Endometrium (tissue), 2 donors: ENCODE data around the gene TMEM50A.
A peak's percentile ranks its signal among the peaks of the same experiment; 100 is the strongest.
"Not testable (repeated sequence)": the region's sequence is repeated elsewhere in the genome, so short reads cannot be mapped to it uniquely, and the experiment has no call there.

Experiments
- FAIRE-seq: peaks from 2 replicates; lab custom pipeline; 2012; peaks lifted over from hg19 to GRCh38; lab: Jason Lieb, UNC
- donor health status: control.
- donor health status: control.

Gene TMEM50A

GRCh38 chr1:25338188-25338981 is at the start of gene TMEM50A:
Gene TMEM50A, plus strand, starts transcription at chr1:25338334. Its CDS starts 2,153 bp downstream, at chr1:25340487.
- FAIRE-seq: peak; percentile 94

GRCh38 chr1:25288573-25289101 is 49.5 kb upstream of the TMEM50A start:
- FAIRE-seq: not testable (repeated sequence)

GRCh38 chr1:25290043-25290442 is 48.1 kb upstream of the TMEM50A start:
- FAIRE-seq: not testable (repeated sequence)

- FAIRE-seq: peak; percentile 77
Measured at GRCh38 chr1:25293426-25293825, 44.7 kb upstream of the TMEM50A start.

- FAIRE-seq: not testable (repeated sequence)
Measured at GRCh38 chr1:25294889-25295826, 43.0 kb upstream of the TMEM50A start.

- not testable (repeated sequence) for FAIRE-seq
Measured at GRCh38 chr1:25296501-25296900, 41.6 kb upstream of the TMEM50A start.

GRCh38 chr1:25300729-25301128 is 37.4 kb upstream of the TMEM50A start:
- FAIRE-seq: not testable (repeated sequence)

- FAIRE-seq: not testable (repeated sequence)
Measured at GRCh38 chr1:25302330-25302729, 35.8 kb upstream of the TMEM50A start.

- not testable (repeated sequence) for FAIRE-seq
Measured at GRCh38 chr1:25304936-25305335, 33.2 kb upstream of the TMEM50A start.

GRCh38 chr1:25308168-25308567 is 30.0 kb upstream of the TMEM50A start:
- not testable (repeated sequence) for FAIRE-seq

- FAIRE-seq: not testable (repeated sequence)
Measured at GRCh38 chr1:25309085-25309484, 29.0 kb upstream of the TMEM50A start.

GRCh38 chr1:25309486-25309885 is 28.6 kb upstream of the TMEM50A start:
- FAIRE-seq: not testable (repeated sequence)

GRCh38 chr1:25312806-25313470 is 25.2 kb upstream of the TMEM50A start:
- FAIRE-seq: not testable (repeated sequence)

- not testable (repeated sequence) for FAIRE-seq
Measured at GRCh38 chr1:25320314-25320938, 17.7 kb upstream of the TMEM50A start.

GRCh38 chr1:25322127-25322526 is 16.0 kb upstream of the TMEM50A start:
- FAIRE-seq: not testable (repeated sequence)

GRCh38 chr1:25324407-25324806 is 13.7 kb upstream of the TMEM50A start:
- not testable (repeated sequence) for FAIRE-seq

- peak; percentile 90 for FAIRE-seq
Measured at GRCh38 chr1:25327864-25328790, 10.0 kb upstream of the TMEM50A start.

GRCh38 chr1:25328791-25329185 is 9.3 kb upstream of the TMEM50A start:
- not testable (repeated sequence) for FAIRE-seq

- not testable (repeated sequence) for FAIRE-seq
Measured at GRCh38 chr1:25329336-25329735, 8.8 kb upstream of the TMEM50A start.

GRCh38 chr1:25329950-25330349 is 8.2 kb upstream of the TMEM50A start:
- FAIRE-seq: not testable (repeated sequence)
